NCI-H82 (cell line): ENCODE results near the gene RASGRP1.
A peak's percentile ranks its signal among the peaks of the same experiment; 100 is the strongest.

Experiments used
- DNase-seq: peaks from one replicate; lab custom pipeline; 2025; lab: John Stamatoyannopoulos, UW

The RASGRP1 gene

GRCh38 chr15:38535491-38536200, 29.0 kb downstream of the RASGRP1 start:
- DNase-seq, result no peak

GRCh38 chr15:38534691-38535090, 29.9 kb downstream of the RASGRP1 start:
- no peak for DNase-seq

- DNase-seq, result no peak
Observed at GRCh38 chr15:38533926-38534325, 30.7 kb downstream of the RASGRP1 start.

GRCh38 chr15:38533416-38533915, 31.1 kb downstream of the RASGRP1 start:
- no peak for DNase-seq

- DNase-seq, result no peak
Observed at GRCh38 chr15:38532728-38533127, 31.9 kb downstream of the RASGRP1 start.

GRCh38 chr15:38531509-38531908, 33.1 kb downstream of the RASGRP1 start:
- DNase-seq, result no peak

- DNase-seq, result no peak
Observed at GRCh38 chr15:38530113-38530512, 34.5 kb downstream of the RASGRP1 start.

- no peak for DNase-seq
Observed at GRCh38 chr15:38528294-38528693, 36.3 kb downstream of the RASGRP1 start.

- no peak for DNase-seq
Observed at GRCh38 chr15:38526158-38526557, 38.5 kb downstream of the RASGRP1 start.

GRCh38 chr15:38525489-38525888, 39.1 kb downstream of the RASGRP1 start:
- DNase-seq, result no peak

GRCh38 chr15:38524156-38524555, 40.5 kb downstream of the RASGRP1 start:
- no peak for DNase-seq

GRCh38 chr15:38522922-38523321, 41.7 kb downstream of the RASGRP1 start:
- DNase-seq, result no peak

- DNase-seq, result no peak
Observed at GRCh38 chr15:38521316-38521715, 43.3 kb downstream of the RASGRP1 start.

GRCh38 chr15:38520035-38520434, 44.6 kb downstream of the RASGRP1 start:
- DNase-seq, result no peak

GRCh38 chr15:38518084-38518483, 46.5 kb downstream of the RASGRP1 start:
- DNase-seq, result no peak

GRCh38 chr15:38517312-38517975, 47.2 kb downstream of the RASGRP1 start:
- DNase-seq, result no peak

- DNase-seq, result no peak
Observed at GRCh38 chr15:38516626-38517025, 48.0 kb downstream of the RASGRP1 start.

- DNase-seq, result no peak
Observed at GRCh38 chr15:38514601-38515000, 50.0 kb downstream of the RASGRP1 start.

GRCh38 chr15:38512901-38513300, 51.7 kb downstream of the RASGRP1 start:
- DNase-seq, result peak; percentile 36

- DNase-seq, result no peak
Observed at GRCh38 chr15:38509152-38509551, 55.5 kb downstream of the RASGRP1 start.

GRCh38 chr15:38508647-38509046, 56.0 kb downstream of the RASGRP1 start:
- DNase-seq, result no peak

- no peak for DNase-seq
Observed at GRCh38 chr15:38507570-38507969, 57.0 kb downstream of the RASGRP1 start.

- DNase-seq, result no peak
Observed at GRCh38 chr15:38506997-38507396, 57.6 kb downstream of the RASGRP1 start.
